ENCODE results near the gene CAPNS1. TPM values are rescaled to one million over a fixed set of nuclear protein-coding genes. Genes with fewer than 3 reads are reported as not detected.

The CAPNS1 gene
- total and polyA plus RNA-seq, 11 donors = 272 to 1,083 (median 861) TPM

- Histone ChIP-seq H3K27me3 (no peaks in the 10 kb centered on the region), H3K9me3 (no peaks in the 10 kb centered on the region), H3K27ac (peak overlapping the region in 11 of 12 donors; percentile 11 to 72 (median 59)), H3K4me3 (no peak overlapping the region), H3K36me3 (peaks cover 0 to 11% (median 0%) of the 10 kb centered on the region in 9 donors), H3K4me1 (peaks cover 0 to 24% (median 5%) of the 10 kb centered on the region in 12 donors)
- DNase-seq (no peak), ATAC-seq (no peak)
- intact Hi-C loops (cut with DNase I) = no loop called here
- no peak for TF ChIP-seq CTCF (IDR thresholded peaks at IDR 0.05)
- no peak for TF ChIP-seq POLR2A (IDR thresholded peaks at IDR 0.05)
- 87 to 93% (median 87%) methylated on average over 5 of the region's 5 CpGs for whole genome bisulfite sequencing, 4 donors
Measured at GRCh38 chr19:36093146-36093662, 46.7 kb upstream of the CAPNS1 start.

GRCh38 chr19:36093687-36094086, 46.2 kb upstream of the CAPNS1 start:
- peak; percentile 88 to 90 (median 89) for ATAC-seq
- TF ChIP-seq POLR2A (IDR thresholded peaks at IDR 0.05) = no peak
- no peak for TF ChIP-seq CTCF (IDR thresholded peaks at IDR 0.05)
- WGBS, 4 donors = 35 to 64% (median 59%) methylated on average over 6 of the region's 6 CpGs
- Histone ChIP-seq H3K9me3 (no peaks in the 10 kb centered on the region), H3K27me3 (no peaks in the 10 kb centered on the region), H3K36me3 (peaks cover 0 to 11% (median 0%) of the 10 kb centered on the region in 9 donors), H3K27ac (peak overlapping the region in 11 of 12 donors; percentile 11 to 72 (median 59)), H3K4me1 (peaks cover 0 to 24% (median 5%) of the 10 kb centered on the region in 12 donors), H3K4me3 (no peak overlapping the region)
- DNase-seq = peak in 4 of 5 donors; percentile 44 to 61 (median 59)
- intact Hi-C loops (cut with DNase I) = no loop called here

- WGBS, 4 donors = 63 to 82% (median 72%) methylated on average over 6 of the region's 6 CpGs
- Histone ChIP-seq H3K4me3 (no peak overlapping the region), H3K27me3 (no peaks in the 10 kb centered on the region), H3K36me3 (peaks cover 0 to 11% (median 0%) of the 10 kb centered on the region in 9 donors), H3K4me1 (peaks cover 0 to 50% (median 22%) of the 10 kb centered on the region in 12 donors), H3K27ac (peak overlapping the region in 7 of 12 donors; percentile 3 to 63 (median 33)), H3K9me3 (no peaks in the 10 kb centered on the region)
- intact Hi-C loops (cut with DNase I) = loop anchor here in 1 of 10 donors (5.0 kb wide), 1 partner anchor 35 kb away; no protein-coding TSS in a partner anchor
- DNase-seq (no peak), ATAC-seq (no peak)
- TF ChIP-seq POLR2A (IDR thresholded peaks at IDR 0.05) (no peak), CTCF (IDR thresholded peaks at IDR 0.05) (no peak)
Measured at GRCh38 chr19:36097036-36097435, 42.8 kb upstream of the CAPNS1 start.

- peaks cover 0 to 34% (median 19%) of the 10 kb centered on the region in 12 donors for H3K4me1 ChIP-seq
- peak overlapping the region; percentile 47 to 96 (median 79) for H3K27ac ChIP-seq
- no peaks in the 10 kb centered on the region for H3K27me3 ChIP-seq
- peak overlapping the region in 2 of 12 donors; percentile 3 to 5 for H3K4me3 ChIP-seq
- WGBS, 4 donors = 65 to 75% (median 70%) methylated on average over 19 of the region's 19 CpGs
- intact Hi-C loops (cut with DNase I) = loop anchor here in 1 of 10 donors (5.0 kb wide), 1 partner anchor 37 kb away; no protein-coding TSS in a partner anchor
- TF ChIP-seq CTCF (IDR thresholded peaks at IDR 0.05) (no peak), POLR2A (IDR thresholded peaks at IDR 0.05) (no peak)
- ATAC-seq (peak in 3 of 4 donors; percentile 2 to 26 (median 20)), DNase-seq (no peak)
- H3K9me3 ChIP-seq = no peaks in the 10 kb centered on the region
- H3K36me3 ChIP-seq = peaks cover 0 to 23% (median 0%) of the 10 kb centered on the region in 9 donors
Measured at GRCh38 chr19:36099166-36099785, 40.6 kb upstream of the CAPNS1 start.
